Suprapubic skin (tissue), 3 donors: ENCODE measurements around the gene POTEF.
"Not testable (repeated sequence)": the region's sequence is repeated elsewhere in the genome, so short reads cannot be mapped to it uniquely, and the experiment has no call there.

Experiments
- POLR2A ChIP-seq, 2 donors: fragments of 450-650 bp; IDR thresholded peaks; one replicate each; pipeline ENCODE4 v1.6.1; 2017; ENCODE audit warnings: antibody characterized with exemption in 2 of 2, mild to moderate bottlenecking in 2 of 2, moderate library complexity in 2 of 2
- TF ChIP-seq, protein P1 (sequence below), 2 donors: fragments of 200-600 bp in 1 of 2; fragments of 450-650 bp in 1 of 2; sonication (generic) in 1 of 2; IDR thresholded peaks; one replicate each; pipeline ENCODE4 v1.5.1; 2016 to 2019; ENCODE audit warnings: antibody characterized with exemption in 2 of 2, mild to moderate bottlenecking in 1 of 2, moderate library complexity in 1 of 2

DNA sequence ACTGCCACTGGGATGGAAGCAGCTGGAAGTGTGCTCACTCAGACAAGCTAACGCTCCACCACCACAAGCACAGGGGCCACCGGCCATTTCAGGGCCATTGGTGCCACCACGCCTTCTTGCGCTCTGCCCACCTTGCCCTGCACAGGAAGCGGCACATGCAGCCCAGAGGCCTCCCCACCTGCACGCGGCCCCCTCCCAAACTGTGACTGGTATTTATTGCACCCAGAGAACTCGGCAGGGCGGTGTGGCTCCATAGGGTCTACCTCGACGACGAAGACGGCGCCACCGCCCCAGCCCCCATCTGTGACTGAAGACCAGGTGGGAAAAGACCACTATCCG is 90.8 kb downstream of the POTEF start:
- TF ChIP-seq, protein P1, sequence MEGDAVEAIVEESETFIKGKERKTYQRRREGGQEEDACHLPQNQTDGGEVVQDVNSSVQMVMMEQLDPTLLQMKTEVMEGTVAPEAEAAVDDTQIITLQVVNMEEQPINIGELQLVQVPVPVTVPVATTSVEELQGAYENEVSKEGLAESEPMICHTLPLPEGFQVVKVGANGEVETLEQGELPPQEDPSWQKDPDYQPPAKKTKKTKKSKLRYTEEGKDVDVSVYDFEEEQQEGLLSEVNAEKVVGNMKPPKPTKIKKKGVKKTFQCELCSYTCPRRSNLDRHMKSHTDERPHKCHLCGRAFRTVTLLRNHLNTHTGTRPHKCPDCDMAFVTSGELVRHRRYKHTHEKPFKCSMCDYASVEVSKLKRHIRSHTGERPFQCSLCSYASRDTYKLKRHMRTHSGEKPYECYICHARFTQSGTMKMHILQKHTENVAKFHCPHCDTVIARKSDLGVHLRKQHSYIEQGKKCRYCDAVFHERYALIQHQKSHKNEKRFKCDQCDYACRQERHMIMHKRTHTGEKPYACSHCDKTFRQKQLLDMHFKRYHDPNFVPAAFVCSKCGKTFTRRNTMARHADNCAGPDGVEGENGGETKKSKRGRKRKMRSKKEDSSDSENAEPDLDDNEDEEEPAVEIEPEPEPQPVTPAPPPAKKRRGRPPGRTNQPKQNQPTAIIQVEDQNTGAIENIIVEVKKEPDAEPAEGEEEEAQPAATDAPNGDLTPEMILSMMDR (IDR thresholded peaks at IDR 0.05) = not testable (repeated sequence)
- TF ChIP-seq POLR2A (IDR thresholded peaks at IDR 0.05) = not testable (repeated sequence)
